IMR-90 (cell line): ENCODE results near the gene SERPINF2. TPM values are rescaled to one million over a fixed set of nuclear protein-coding genes. Genes with fewer than 3 reads are reported as not detected.

ENCODE experiments used
- ATAC-seq: fragments of 200-7000 bp; cut with Tn5 transposase; 2 replicates; pipeline ENCODE4 v1.9.1; 2020; ENCODE audit warnings: low read depth, mild to moderate bottlenecking, moderate library complexity
- BruUV-seq: library from RNA; stranded (reverse); fragments of 400-500 nt; replicated peaks from 2 replicates; lab custom pipeline; 2021; lab: Mats Ljungman, UMichigan
- CTCF ChIA-PET: fragments of 300-600 bp; formaldehyde crosslinking; extraction: SDS; loops from one replicate; lab custom pipeline; 2021; ENCODE audit warnings: antibody characterized with exemption; lab: Yijun Ruan, JAX
- POLR2A ChIA-PET: fragments of 300-600 bp; sonication (Branson Sonifier 250); formaldehyde crosslinking; loops from one replicate; lab custom pipeline; 2022; ENCODE audit warnings: antibody characterized with exemption; ENCODE audit not compliant: unreplicated experiment; lab: Charles Lee
- DNase-seq: peaks from one replicate; pipeline ENCODE4 v3.0.0; 2013
- H2AFZ ChIP-seq: replicated peaks from 2 replicates; pipeline ENCODE3; 2013; ENCODE audit warnings: low read length, mild to moderate bottlenecking; ENCODE audit not compliant: poor library complexity
- H2AK5ac ChIP-seq: 2 replicates; pipeline ENCODE4 v1.6.1; 2013; ENCODE audit warnings: low read depth, low read length, inconsistent platforms
- H2AK9ac ChIP-seq: replicated peaks from 2 replicates; pipeline ENCODE3; 2013; ENCODE audit warnings: mild to moderate bottlenecking, low read depth, low read length, moderate library complexity; ENCODE audit not compliant: poor library complexity
- H2BK120ac ChIP-seq: 2 replicates; pipeline ENCODE4 v1.6.1; 2013; ENCODE audit warnings: low read depth, low read length, inconsistent platforms
- H2BK15ac ChIP-seq: 3 replicates; pipeline ENCODE4 v1.6.1; 2013; ENCODE audit warnings: low read depth, low read length, inconsistent platforms
- H2BK20ac ChIP-seq: 2 replicates; pipeline ENCODE4 v1.6.1; 2013; ENCODE audit warnings: low read depth, mild to moderate bottlenecking, inconsistent platforms, low read length, moderate library complexity
- H2BK5ac ChIP-seq: 2 replicates; pipeline ENCODE4 v1.6.1; 2013; ENCODE audit warnings: mild to moderate bottlenecking, low read depth, low read length, inconsistent platforms; ENCODE audit not compliant: poor library complexity, severe bottlenecking
- H3K14ac ChIP-seq: replicated peaks from 2 replicates; pipeline ENCODE4 v1.6.1; 2013; ENCODE audit warnings: low read depth, low read length, inconsistent platforms
- H3K18ac ChIP-seq: 2 replicates; pipeline ENCODE4 v1.6.1; 2013; ENCODE audit warnings: low read depth, low read length, control low read depth
- H3K23ac ChIP-seq: 2 replicates; pipeline ENCODE4 v1.6.1; 2013; ENCODE audit warnings: low read depth, low read length, inconsistent platforms
- H3K27ac ChIP-seq: 2 replicates; pipeline ENCODE4 v1.5.1; 2013; ENCODE audit warnings: mild to moderate bottlenecking, control low read depth, low read length; ENCODE audit not compliant: insufficient read depth
- H3K27me3 ChIP-seq: 2 replicates; pipeline ENCODE4 v1.6.1; 2013; ENCODE audit warnings: low read length; ENCODE audit not compliant: control insufficient read depth, insufficient read depth
- H3K36me3 ChIP-seq: 2 replicates; pipeline ENCODE4 v1.6.1; 2013; ENCODE audit warnings: low read length, mixed read lengths; ENCODE audit not compliant: control insufficient read depth, insufficient read depth
- H3K4ac ChIP-seq: 2 replicates; pipeline ENCODE4 v1.6.1; 2013; ENCODE audit warnings: low read depth, low read length, inconsistent platforms
- H3K4me1 ChIP-seq: 2 replicates; pipeline ENCODE4 v1.6.1; 2013; ENCODE audit warnings: low read length, mixed read lengths; ENCODE audit not compliant: control insufficient read depth, insufficient read depth
- H3K4me2 ChIP-seq: 2 replicates; pipeline ENCODE4 v1.6.1; 2013; ENCODE audit warnings: low read depth, mild to moderate bottlenecking, control low read depth, low read length, moderate library complexity
- H3K4me3 ChIP-seq: 2 replicates; pipeline ENCODE4 v1.5.1; 2013; ENCODE audit warnings: low read depth, mild to moderate bottlenecking, control low read depth, low read length, moderate library complexity; ENCODE audit not compliant: insufficient read depth
- H3K56ac ChIP-seq: 2 replicates; pipeline ENCODE4 v1.6.1; 2013; ENCODE audit warnings: low read length, inconsistent platforms; ENCODE audit not compliant: insufficient read depth; ENCODE audit errors: extremely low read depth
- H3K79me1 ChIP-seq, 2 experiments: 2 replicates each; pipeline ENCODE4 v1.6.1; 2013; ENCODE audit warnings: low read length in 2 of 2, inconsistent platforms in 1 of 2, low read depth in 1 of 2
- H3K9ac ChIP-seq: 2 replicates; pipeline ENCODE4 v1.6.1; 2013; ENCODE audit warnings: low read depth, low read length, control low read depth
- H3K9me1 ChIP-seq: 2 replicates; pipeline ENCODE4 v1.6.1; 2013; ENCODE audit warnings: low read length, inconsistent platforms; ENCODE audit not compliant: insufficient read depth
- H3K9me3 ChIP-seq: 2 replicates; pipeline ENCODE4 v1.6.1; 2013; ENCODE audit warnings: low read length; ENCODE audit not compliant: control insufficient read depth, insufficient read depth
- H4K20me1 ChIP-seq: 2 replicates; pipeline ENCODE4 v1.6.1; 2013; ENCODE audit warnings: low read length, inconsistent platforms; ENCODE audit not compliant: insufficient read depth
- H4K5ac ChIP-seq: 2 replicates; pipeline ENCODE4 v1.6.1; 2013; ENCODE audit warnings: mild to moderate bottlenecking, low read depth, low read length, control low read depth
- H4K8ac ChIP-seq, 2 experiments: 2 replicates each; pipeline ENCODE4 v1.6.1; 2013; ENCODE audit warnings: low read depth in 2 of 2, low read length in 2 of 2, control low read depth in 1 of 2, inconsistent platforms in 1 of 2
- H4K91ac ChIP-seq: 2 replicates; pipeline ENCODE4 v1.6.1; 2013; ENCODE audit warnings: low read depth, low read length, inconsistent platforms; ENCODE audit not compliant: insufficient read depth
- BHLHE40 ChIP-seq: fragments of 150-350 bp; IDR thresholded peaks from 2 replicates; pipeline ENCODE4 v1.6.1; 2016; ENCODE audit warnings: mild to moderate bottlenecking, low read depth, low read length
- CEBPB ChIP-seq: IDR thresholded peaks from 2 replicates; pipeline ENCODE4 v1.6.1; 2012; ENCODE audit warnings: low read depth, low read length, improper control_type of control experiment
- CHD1 ChIP-seq: IDR thresholded peaks from 2 replicates; pipeline ENCODE4 v1.6.1; 2012; ENCODE audit warnings: low read depth, low read length, improper control_type of control experiment
- FOS ChIP-seq: fragments of 150-350 bp; IDR thresholded peaks from 2 replicates; pipeline ENCODE4 v1.6.1; 2016; ENCODE audit warnings: low read depth, low read length
- MAFK ChIP-seq: IDR thresholded peaks from 2 replicates; pipeline ENCODE4 v1.6.1; 2012; ENCODE audit warnings: low read depth, low read length, improper control_type of control experiment
- MAZ ChIP-seq: IDR thresholded peaks from 2 replicates; pipeline ENCODE4 v1.6.1; 2012; ENCODE audit warnings: low read depth, mild to moderate bottlenecking, low read length, improper control_type of control experiment, moderate library complexity, borderline replicate concordance
- MXI1 ChIP-seq: IDR thresholded peaks from 2 replicates; pipeline ENCODE4 v1.6.1; 2012; ENCODE audit warnings: low read depth, mild to moderate bottlenecking, low read length, moderate library complexity, borderline replicate concordance
- POLR2A ChIP-seq: IDR thresholded peaks from 2 replicates; pipeline ENCODE4 v1.6.1; 2012; ENCODE audit warnings: mild to moderate bottlenecking, low read depth, low read length
- RAD21 ChIP-seq: IDR thresholded peaks from 2 replicates; pipeline ENCODE4 v1.6.1; 2012; ENCODE audit warnings: low read length, improper control_type of control experiment
- RCOR1 ChIP-seq: IDR thresholded peaks from 2 replicates; pipeline ENCODE4 v1.6.1; 2012; ENCODE audit warnings: mild to moderate bottlenecking, low read length, improper control_type of control experiment; ENCODE audit not compliant: insufficient replicate concordance
- SMC3 ChIP-seq: fragments of 150-350 bp; IDR thresholded peaks from 2 replicates; pipeline ENCODE4 v1.6.1; 2016; ENCODE audit warnings: low read depth, mild to moderate bottlenecking, antibody characterized with exemption, low read length, moderate library complexity
- USF2 ChIP-seq: fragments of 150-350 bp; IDR thresholded peaks from 2 replicates; pipeline ENCODE4 v1.6.1; 2017; ENCODE audit warnings: mild to moderate bottlenecking, antibody characterized with exemption, low read length, low read depth
- WGBS, 2 experiments: methylation state at CpG; one replicate each; pipeline versions ENCODE4 v1.1.5 to v1.1.7; 2013; ENCODE audit warnings: missing lambda C conversion rate in 2 of 2; ENCODE audit not compliant: insufficient read length in 1 of 2; ENCODE audit errors: extremely low coverage in 2 of 2; 5-methylcytosine and 5-hydroxymethylcytosine counted together
- dilution Hi-C: fragments of 300-500 bp; cut with HindIII; formaldehyde crosslinking; loops from one replicate; pipeline ENCODE4 v1.14.3; 2018; ENCODE audit warnings: low sequenced_read_pairs; ENCODE audit not compliant: unreplicated experiment
- in situ Hi-C: fragments of 300-500 bp; cut with MboI; formaldehyde crosslinking; loops from 3 replicates; pipeline ENCODE4 v1.14.3; 2019; ENCODE audit warnings: low sequenced_read_pairs, inconsistent platforms, mixed read lengths
- intact Hi-C: fragments of 100-400 bp; cut with micrococcal nuclease; formaldehyde crosslinking; loops from 2 replicates; pipeline ENCODE4 v1.10.0; 2022
- polyA plus RNA-seq, 3 experiments: library from polyadenylated mRNA; depleted of rRNA; stranded (reverse); fragments of >200 nt; gene quantifications; 2 replicates each; pipeline ENCODE4 v1.2.3, GENCODE V29; 2012; ENCODE audit warnings: low replicate concordance in 1 of 3
- total RNA-seq: library from RNA; depleted of rRNA; stranded (reverse); fragments of >200 nt; gene quantifications from 2 replicates; pipeline ENCODE4 v1.2.3, GENCODE V29; 2012

SERPINF2 gene
- total and polyA plus RNA-seq, 2 of the 4 experiments (the other 2 are of a cell fraction): not detected

DNA sequence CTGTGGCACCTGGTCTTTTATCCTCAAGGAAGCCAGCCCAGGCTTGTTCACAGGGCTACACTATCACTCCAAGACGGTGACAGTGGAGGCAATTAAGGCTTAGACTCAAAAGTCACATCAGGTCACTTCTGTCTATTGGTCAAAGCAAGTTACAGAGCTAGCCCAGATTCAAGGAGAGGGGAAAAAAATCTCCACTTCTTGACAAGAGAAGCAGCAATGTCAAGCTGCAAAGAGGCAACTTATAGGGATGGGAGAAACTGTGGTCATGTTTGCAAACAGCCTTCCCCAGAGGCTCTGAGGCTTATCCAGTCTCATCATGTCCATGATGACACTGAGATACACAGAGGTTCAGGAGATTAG lies 50.8 kb downstream of the SERPINF2 start:
- no peak overlapping the region for H2AK9ac ChIP-seq
- H4K8ac ChIP-seq: no peak overlapping the region
- H4K20me1 ChIP-seq: no peaks in the 10 kb centered on the region
- H2BK5ac ChIP-seq: no peak overlapping the region
- H3K4me3 ChIP-seq: no peak overlapping the region
- no CpG with 5 or more reads among the region's 1 CpG for WGBS, 2 experiments
- no peaks in the 10 kb centered on the region for H3K27me3 ChIP-seq
- H3K23ac ChIP-seq: no peak overlapping the region
- peak; percentile 16 for DNase-seq
- H2BK120ac ChIP-seq: no peak overlapping the region
- H4K5ac ChIP-seq: no peak overlapping the region
- H4K91ac ChIP-seq: no peak overlapping the region
- in situ Hi-C loops: no loop called here
- no peak overlapping the region for H3K14ac ChIP-seq
- ChIA-PET POLR2A (interaction anchor here (0.6 kb wide), 1 partner anchor 421 kb away, joined by 5 read pairs; no protein-coding TSS in a partner anchor), CTCF (no interaction called here)
- H3K4me1 ChIP-seq: 0 out of 2 replicates have a peak, but pooled peaks cover 1% of the 10 kb centered on the region
- ATAC-seq: no peak
- intact Hi-C loops: no loop called here
- H3K9me1 ChIP-seq: no peaks in the 10 kb centered on the region
- no peak overlapping the region for H3K4me2 ChIP-seq
- no peaks in the 10 kb centered on the region for H3K9me3 ChIP-seq
- H3K36me3 ChIP-seq: peaks cover 9% of the 10 kb centered on the region
- H3K27ac ChIP-seq: no peak overlapping the region
- peaks cover 8 to 16% of the 10 kb centered on the region in 2 experiments for H3K79me1 ChIP-seq
- H3K9ac ChIP-seq: no peak overlapping the region
- H3K56ac ChIP-seq: no peak overlapping the region
- no peak for TF ChIP-seq BHLHE40
- no peak for TF ChIP-seq USF2
- no peak for TF ChIP-seq RAD21
- no peak for TF ChIP-seq MXI1
- TF ChIP-seq CEBPB: no peak
- no peak for TF ChIP-seq FOS
- no peak for TF ChIP-seq POLR2A
- TF ChIP-seq SMC3: no peak
- TF ChIP-seq MAZ: no peak
- TF ChIP-seq MAFK: no peak
- TF ChIP-seq CHD1: no peak
- TF ChIP-seq RCOR1: no peak
- H2AK5ac ChIP-seq: no peak overlapping the region
- no peak overlapping the region for H2AFZ ChIP-seq
- no peak overlapping the region for H2BK15ac ChIP-seq
- no TSS peak for BruUV-seq
- no peak overlapping the region for H3K18ac ChIP-seq
- H2BK20ac ChIP-seq: no peak overlapping the region
- H3K4ac ChIP-seq: no peak overlapping the region
- dilution Hi-C loops: no loop called here
